HG03342 (cell line): ENCODE measurements around the gene SLC45A2.
A peak's percentile ranks its signal among the peaks of the same experiment; 100 is the strongest.
"Not testable (repeated sequence)": the region's sequence is repeated elsewhere in the genome, so short reads cannot be mapped to it uniquely, and the experiment has no call there.

ENCODE experiments used
- ATAC-seq: cut with Tn5 transposase; IDR thresholded peaks from one replicate; pipeline ENCODE4 v1.9.1; 2021; ENCODE audit warnings: mild to moderate bottlenecking, moderate library complexity; ENCODE audit not compliant: unreplicated experiment

SLC45A2 gene

DNA sequence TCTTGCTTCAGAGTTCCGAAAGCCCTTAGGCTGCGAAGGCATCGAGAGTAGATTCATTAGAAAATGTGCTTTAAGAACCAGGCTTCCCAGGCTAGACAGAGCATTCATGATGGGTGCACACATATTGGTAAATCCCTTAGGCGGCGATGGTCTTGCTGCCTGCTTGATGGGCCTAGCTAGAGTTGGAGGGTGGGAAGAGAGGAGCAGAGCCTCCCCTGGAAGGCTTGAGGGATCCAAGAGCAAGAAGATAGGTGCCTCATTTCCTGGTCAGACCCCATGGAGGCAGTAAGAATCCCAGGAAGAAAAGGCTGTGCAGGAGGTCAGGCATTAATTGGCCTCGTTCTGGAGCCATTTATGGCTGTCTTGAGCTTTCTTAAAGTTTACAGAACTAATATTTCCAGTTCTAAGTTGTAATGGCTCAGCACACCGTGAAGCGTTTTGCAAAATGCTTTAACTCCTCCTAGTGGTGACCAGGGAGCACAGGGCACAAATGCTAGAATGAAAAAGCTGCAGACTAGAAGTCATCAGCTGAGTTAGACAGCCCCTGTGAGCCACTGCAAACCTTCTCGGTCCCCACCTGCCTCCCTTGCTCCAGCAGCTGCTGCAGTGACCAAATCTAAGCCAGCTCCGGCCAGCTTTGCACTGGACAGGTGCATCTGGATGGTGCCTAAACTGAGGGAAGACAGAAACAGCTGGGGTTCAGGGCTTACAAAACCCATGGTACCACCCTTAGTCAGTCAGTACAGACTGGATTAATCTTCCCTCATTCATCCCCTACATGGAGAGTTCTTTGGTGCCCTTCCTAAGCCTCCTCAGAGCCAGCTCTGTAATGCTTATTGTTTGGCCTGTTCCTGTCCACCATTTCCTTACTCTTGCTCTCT is 14.7 kb downstream of the SLC45A2 start:
- peak; percentile 87 for ATAC-seq

GRCh38 chr5:33968211-33969005 is 16.1 kb downstream of the SLC45A2 start:
- no peak for ATAC-seq

DNA sequence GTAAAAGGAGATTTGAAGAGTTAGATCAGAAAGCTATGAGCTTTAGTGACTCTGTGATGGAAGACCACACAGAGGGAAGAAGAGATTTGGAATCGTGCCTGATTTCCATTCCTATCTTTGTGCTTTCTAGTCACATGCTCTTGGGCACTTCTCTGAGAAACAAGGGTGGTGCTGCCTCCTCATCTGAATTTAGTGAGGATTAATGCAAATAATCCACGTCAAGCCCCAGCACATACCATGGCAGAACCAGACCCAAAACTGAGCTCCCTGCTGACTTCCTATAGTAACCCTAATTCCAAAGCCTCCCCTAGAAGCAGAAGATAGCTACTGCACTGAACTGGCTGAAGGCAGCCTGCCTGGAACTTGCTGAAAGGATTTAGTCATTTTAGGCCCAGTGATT is 17.7 kb downstream of the SLC45A2 start:
- no peak for ATAC-seq

DNA sequence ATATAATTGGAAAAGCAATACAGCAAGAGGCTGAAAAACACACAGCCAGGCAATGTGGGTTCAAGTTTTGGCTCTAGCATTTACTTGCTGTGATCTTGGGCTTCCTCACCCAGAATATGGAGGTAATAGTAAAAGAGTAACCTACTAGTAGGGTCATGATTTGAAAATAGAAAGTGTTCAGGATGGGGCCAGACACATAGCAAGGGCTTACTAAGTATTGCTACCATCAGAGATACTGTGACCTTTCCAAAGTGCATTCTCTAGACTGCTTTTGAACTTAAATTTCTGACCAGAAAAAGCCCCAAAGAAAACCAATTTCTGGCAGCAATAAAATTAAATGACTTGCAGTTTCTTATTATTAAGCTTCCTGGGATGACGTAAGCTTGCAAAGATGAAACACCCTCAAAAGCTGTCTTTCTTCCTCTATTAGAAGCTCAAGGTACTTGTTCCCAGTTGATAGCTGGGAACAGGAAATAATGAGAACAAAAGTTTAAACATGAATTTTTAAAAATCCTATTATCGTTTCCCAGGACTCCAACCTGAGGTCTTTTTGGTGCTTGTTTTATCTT is 20.3 kb downstream of the SLC45A2 start:
- ATAC-seq, result no peak

GRCh38 chr5:33958176-33958575 is 26.3 kb downstream of the SLC45A2 start:
- ATAC-seq, result no peak

- ATAC-seq, result no peak
Observed at GRCh38 chr5:33957577-33958150, 26.8 kb downstream of the SLC45A2 start.

GRCh38 chr5:33952175-33952574 is 32.3 kb downstream of the SLC45A2 start:
- ATAC-seq, result not testable (repeated sequence)

GRCh38 chr5:33944543-33945132 is 39.9 kb downstream of the SLC45A2 start:
- no peak for ATAC-seq

DNA sequence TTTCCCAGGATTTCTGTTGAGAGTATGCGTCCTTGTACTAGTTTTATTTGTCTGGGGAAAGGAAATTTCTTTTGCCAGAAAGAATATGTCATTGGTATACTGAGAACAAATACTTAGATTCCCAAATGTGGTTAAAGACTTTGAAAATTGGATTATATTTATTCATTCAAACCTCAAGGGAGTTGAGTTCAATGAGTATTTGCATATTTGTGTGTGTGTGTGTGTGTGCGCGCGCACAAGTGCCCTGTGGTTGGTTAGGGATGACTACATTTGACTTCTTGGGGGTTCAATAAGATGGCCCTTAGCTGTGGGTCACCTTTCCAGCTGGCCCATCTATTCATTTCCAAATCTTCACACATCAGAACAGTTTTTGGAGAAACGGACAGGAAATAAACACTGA is 43.4 kb downstream of the SLC45A2 start:
- ATAC-seq, result no peak

DNA sequence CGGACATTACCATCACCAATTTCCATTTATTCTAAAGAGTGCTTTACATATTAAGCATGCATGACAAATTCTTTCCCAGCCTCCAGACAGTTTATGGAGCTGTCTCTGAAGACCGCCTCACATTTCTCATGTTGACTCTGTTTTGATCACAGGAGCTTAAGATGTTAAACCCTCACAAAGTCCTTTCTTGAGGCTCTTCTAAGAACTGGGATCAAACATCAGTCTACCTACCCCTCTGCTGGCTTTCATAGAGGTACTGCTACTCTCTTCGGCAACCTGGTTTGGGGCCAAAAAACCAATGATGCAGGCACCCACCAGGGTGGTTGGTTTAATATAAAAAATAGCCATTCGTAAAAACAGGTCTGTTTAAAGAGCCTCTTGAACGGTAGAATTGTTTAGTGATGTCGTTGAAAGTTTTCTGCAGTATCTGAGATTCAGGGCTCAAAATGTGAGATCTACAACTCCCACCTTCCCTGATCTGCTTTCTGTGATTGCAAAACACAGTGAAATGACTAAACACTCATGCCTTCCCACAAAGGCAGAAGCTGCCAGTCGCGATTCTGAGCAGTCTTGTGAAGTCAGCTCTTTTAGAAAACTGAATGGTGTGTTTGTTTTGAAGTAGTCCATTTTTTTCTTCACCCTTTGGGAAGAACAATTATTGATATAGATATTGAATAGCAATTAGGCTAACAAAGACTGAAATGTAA is 44.8 kb downstream of the SLC45A2 start:
- no peak for ATAC-seq

DNA sequence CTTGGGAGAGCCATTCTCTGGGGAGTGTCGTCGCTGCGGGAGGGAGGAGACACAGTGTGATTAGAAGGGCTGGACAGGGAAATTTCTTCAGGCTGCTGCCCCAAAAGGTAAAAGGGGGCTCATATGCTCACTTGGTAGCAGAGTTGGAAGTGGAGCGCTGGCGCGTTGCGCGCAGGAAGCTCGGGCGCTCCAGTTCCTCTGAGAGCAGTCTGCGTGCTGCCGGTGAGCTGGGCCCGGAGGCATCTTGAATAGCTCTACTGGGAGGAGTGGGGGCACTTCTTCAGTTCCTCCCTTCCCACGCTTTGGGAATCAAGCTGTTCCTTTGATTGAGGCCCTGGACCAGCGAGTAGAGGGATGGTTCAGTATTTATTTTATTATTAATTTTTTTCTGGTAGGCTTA is 45.6 kb downstream of the SLC45A2 start:
- no peak for ATAC-seq

DNA sequence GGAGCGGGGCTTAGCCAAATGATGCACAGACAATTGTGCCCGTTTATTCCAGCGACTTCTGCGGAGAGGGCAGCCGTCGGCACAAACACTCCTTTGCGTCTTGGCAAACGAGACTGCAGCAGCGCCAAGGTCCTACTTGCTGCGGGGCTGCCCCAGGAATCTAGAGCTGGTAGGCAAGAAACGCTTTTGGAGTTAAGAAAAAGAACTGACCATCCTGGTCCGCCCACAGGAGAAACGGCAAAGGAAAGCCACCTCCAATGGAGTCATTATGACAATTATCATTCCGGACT is 46.0 kb downstream of the SLC45A2 start:
- no peak for ATAC-seq

DNA sequence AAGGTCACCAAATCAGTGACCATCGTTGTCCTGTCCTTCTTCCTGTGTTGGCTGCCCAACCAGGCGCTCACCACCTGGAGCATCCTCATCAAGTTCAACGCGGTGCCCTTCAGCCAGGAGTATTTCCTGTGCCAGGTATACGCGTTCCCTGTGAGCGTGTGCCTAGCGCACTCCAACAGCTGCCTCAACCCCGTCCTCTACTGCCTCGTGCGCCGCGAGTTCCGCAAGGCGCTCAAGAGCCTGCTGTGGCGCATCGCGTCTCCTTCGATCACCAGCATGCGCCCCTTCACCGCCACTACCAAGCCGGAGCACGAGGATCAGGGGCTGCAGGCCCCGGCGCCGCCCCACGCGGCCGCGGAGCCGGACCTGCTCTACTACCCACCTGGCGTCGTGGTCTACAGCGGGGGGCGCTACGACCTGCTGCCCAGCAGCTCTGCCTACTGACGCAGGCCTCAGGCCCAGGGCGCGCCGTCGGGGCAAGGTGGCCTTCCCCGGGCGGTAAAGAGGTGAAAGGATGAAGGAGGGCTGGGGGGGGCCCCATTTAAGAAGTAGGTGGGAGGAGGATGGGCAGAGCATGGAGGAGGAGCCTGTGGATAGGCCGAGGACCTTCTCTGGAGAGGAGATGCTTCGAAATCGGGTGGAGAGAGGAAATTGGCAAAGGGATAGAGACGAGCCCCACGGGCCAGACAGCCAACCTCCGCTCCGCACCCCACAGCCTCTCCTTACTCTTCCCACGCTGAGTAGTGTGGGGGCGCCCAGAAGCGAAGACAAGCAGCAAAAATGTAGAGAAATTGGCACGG is 46.6 kb downstream of the SLC45A2 start:
- ATAC-seq, result no peak

DNA sequence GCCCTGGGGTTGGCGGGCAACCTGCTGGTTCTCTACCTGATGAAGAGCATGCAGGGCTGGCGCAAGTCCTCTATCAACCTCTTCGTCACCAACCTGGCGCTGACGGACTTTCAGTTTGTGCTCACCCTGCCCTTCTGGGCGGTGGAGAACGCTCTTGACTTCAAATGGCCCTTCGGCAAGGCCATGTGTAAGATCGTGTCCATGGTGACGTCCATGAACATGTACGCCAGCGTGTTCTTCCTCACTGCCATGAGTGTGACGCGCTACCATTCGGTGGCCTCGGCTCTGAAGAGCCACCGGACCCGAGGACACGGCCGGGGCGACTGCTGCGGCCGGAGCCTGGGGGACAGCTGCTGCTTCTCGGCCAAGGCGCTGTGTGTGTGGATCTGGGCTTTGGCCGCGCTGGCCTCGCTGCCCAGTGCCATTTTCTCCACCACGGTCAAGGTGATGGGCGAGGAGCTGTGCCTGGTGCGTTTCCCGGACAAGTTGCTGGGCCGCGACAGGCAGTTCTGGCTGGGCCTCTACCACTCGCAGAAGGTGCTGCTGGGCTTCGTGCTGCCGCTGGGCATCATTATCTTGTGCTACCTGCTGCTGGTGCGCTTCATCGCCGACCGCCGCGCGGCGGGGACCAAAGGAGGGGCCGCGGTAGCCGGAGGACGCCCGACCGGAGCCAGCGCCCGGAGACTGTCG is 47.3 kb downstream of the SLC45A2 start:
- ATAC-seq, result no peak

DNA sequence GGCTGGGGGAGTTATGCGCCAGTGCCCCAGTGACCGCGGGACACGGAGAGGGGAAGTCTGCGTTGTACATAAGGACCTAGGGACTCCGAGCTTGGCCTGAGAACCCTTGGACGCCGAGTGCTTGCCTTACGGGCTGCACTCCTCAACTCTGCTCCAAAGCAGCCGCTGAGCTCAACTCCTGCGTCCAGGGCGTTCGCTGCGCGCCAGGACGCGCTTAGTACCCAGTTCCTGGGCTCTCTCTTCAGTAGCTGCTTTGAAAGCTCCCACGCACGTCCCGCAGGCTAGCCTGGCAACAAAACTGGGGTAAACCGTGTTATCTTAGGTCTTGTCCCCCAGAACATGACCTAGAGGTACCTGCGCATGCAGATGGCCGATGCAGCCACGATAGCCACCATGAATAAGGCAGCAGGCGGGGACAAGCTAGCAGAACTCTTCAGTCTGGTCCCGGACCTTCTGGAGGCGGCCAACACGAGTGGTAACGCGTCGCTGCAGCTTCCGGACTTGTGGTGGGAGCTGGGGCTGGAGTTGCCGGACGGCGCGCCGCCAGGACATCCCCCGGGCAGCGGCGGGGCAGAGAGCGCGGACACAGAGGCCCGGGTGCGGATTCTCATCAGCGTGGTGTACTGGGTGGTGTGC is 48.0 kb downstream of the SLC45A2 start, which contains the start of gene RXFP3:
Gene RXFP3 (plus strand): TSS at position 6 of the 636 bp plus-strand sequence. CDS start 355 bp downstream, at position 361.
- no peak for ATAC-seq

- ATAC-seq, result peak; percentile 38
Observed at GRCh38 chr5:33936004-33936380, 48.5 kb downstream of the SLC45A2 start.

DNA sequence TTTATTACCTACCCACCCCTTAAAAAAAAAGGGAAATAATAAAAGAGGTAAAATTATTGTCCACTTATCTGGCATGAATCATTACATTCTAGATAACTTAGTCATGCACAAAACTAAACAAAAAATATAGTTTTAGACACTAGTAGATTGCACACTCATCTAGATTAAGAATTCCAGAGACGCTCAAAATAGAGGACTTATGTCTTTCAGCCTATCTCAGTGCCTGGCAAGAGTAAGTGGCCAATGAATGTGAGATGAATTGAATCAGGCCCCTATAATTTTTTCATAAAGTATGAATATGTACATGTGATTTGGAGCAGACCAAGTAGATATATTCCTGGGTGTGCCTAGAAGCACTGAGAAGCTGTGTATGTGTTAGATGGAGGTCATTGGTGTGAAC is 50.3 kb downstream of the SLC45A2 start:
- ATAC-seq, result peak; percentile 16

- ATAC-seq, result peak; percentile 85
Observed at GRCh38 chr5:33933723-33934169, 50.7 kb downstream of the SLC45A2 start.
